Naive thymus-derived CD4-positive, alpha-beta T cell (primary cell): ENCODE measurements around the gene PDZRN4. TPM values are rescaled to one million over a fixed set of nuclear protein-coding genes. Genes with fewer than 3 reads are reported as not detected.

Experiments used
- ATAC-seq: fragments of 150-1000 bp; cut with Tn5 transposase; 2 replicates; pipeline ENCODE4 v1.10.0; 2021; ENCODE audit warnings: mild to moderate bottlenecking, moderate library complexity
- CTCF ChIA-PET: fragments of 350-600 bp; sonication (Branson Sonifier 250); formaldehyde crosslinking; loops from one replicate; lab custom pipeline; 2021; ENCODE audit warnings: antibody characterized with exemption; lab: Charles Lee
- POLR2A ChIA-PET: fragments of 350-600 bp; sonication (Branson Sonifier 250); formaldehyde crosslinking; loops from one replicate; lab custom pipeline; 2021; ENCODE audit warnings: antibody characterized with exemption, inconsistent platforms; lab: Charles Lee
- DNase-seq, 9 donors: peaks; one replicate each; pipeline versions ENCODE4 v3.0.0 to v3.0.0-alpha.2; 2020 to 2022; ENCODE audit warnings: mixed read lengths in 1 of 9
- H3K27ac ChIP-seq: one replicate; pipeline ENCODE4 v1.7.0; 2013; ENCODE audit warnings: mild to moderate bottlenecking, low read depth, low read length, moderate library complexity
- H3K27me3 ChIP-seq, 2 donors: one replicate each; pipeline ENCODE4 v1.7.0; 2013; ENCODE audit warnings: low read length in 2 of 2, mild to moderate bottlenecking in 2 of 2, moderate library complexity in 2 of 2; ENCODE audit not compliant: control insufficient read depth in 2 of 2, insufficient read depth in 2 of 2
- H3K36me3 ChIP-seq, 3 experiments: 1 replicate in 2 of 3; 2 replicates in 1 of 3; pipeline ENCODE4 v1.7.0; 2013; ENCODE audit warnings: low read length in 3 of 3, mild to moderate bottlenecking in 3 of 3, moderate library complexity in 1 of 3; ENCODE audit not compliant: insufficient read depth in 3 of 3, control insufficient read depth in 2 of 3
- H3K4me1 ChIP-seq, 2 donors: one replicate each; pipeline ENCODE4 v1.7.0; 2013; ENCODE audit warnings: low read length in 2 of 2, mild to moderate bottlenecking in 2 of 2, moderate library complexity in 1 of 2; ENCODE audit not compliant: control insufficient read depth in 2 of 2, insufficient read depth in 2 of 2
- H3K4me3 ChIP-seq: 2 replicates; pipeline ENCODE4 v1.7.0; 2013; ENCODE audit warnings: mild to moderate bottlenecking, low read length
- H3K9me3 ChIP-seq, 3 experiments: 1 replicate in 2 of 3; 2 replicates in 1 of 3; pipeline ENCODE4 v1.7.0; 2013; ENCODE audit warnings: low read length in 3 of 3; ENCODE audit not compliant: control insufficient read depth in 2 of 3
- H3K27ac Mint-ChIP-seq, 9 donors: one replicate each; pipeline ENCODE4 v1.8.0; 2020 to 2022; ENCODE audit warnings: mixed read lengths in 9 of 9, mild to moderate bottlenecking in 8 of 9, moderate library complexity in 5 of 9, inconsistent platforms in 2 of 9
- H3K27me3 Mint-ChIP-seq, 5 donors: one replicate each; pipeline ENCODE4 v1.8.0; 2021 to 2022; ENCODE audit warnings: mixed read lengths in 5 of 5, mild to moderate bottlenecking in 1 of 5
- H3K36me3 Mint-ChIP-seq, 5 donors: one replicate each; pipeline ENCODE4 v1.8.0; 2020 to 2022; ENCODE audit warnings: mixed read lengths in 5 of 5, mild to moderate bottlenecking in 3 of 5, inconsistent platforms in 1 of 5
- H3K4me1 Mint-ChIP-seq, 7 donors: one replicate each; pipeline ENCODE4 v1.8.0; 2020 to 2022; ENCODE audit warnings: mixed read lengths in 7 of 7, mild to moderate bottlenecking in 3 of 7, inconsistent platforms in 1 of 7
- H3K4me3 Mint-ChIP-seq, 10 donors: one replicate each; pipeline ENCODE4 v1.8.0; 2020 to 2022; ENCODE audit warnings: mild to moderate bottlenecking in 10 of 10, mixed read lengths in 10 of 10, moderate library complexity in 6 of 10, inconsistent platforms in 2 of 10
- H3K9me3 Mint-ChIP-seq, 11 donors: one replicate each; pipeline ENCODE4 v1.8.0; 2020 to 2022; ENCODE audit warnings: mixed read lengths in 11 of 11, mild to moderate bottlenecking in 4 of 11, inconsistent platforms in 1 of 11, moderate library complexity in 1 of 11
- intact Hi-C, 2 donors: fragments of 100-400 bp; cut with micrococcal nuclease; formaldehyde crosslinking; loops; one replicate each; pipeline ENCODE4 v1.15.1; 2023
- polyA plus RNA-seq, 2 donors: library from polyadenylated mRNA; unstranded; fragments of 300-500 nt; fragmentation: Illumina TruSeq; gene quantifications; one replicate each; pipeline ENCODE4 v1.2.3, GENCODE V29; 2021
- total RNA-seq, 6 experiments: library from RNA in 5 of 6; stranded (reverse) in 5 of 6; gene quantifications; 1 replicate in 5 of 6; 2 replicates in 1 of 6; pipeline ENCODE4 v1.2.3 and lab custom pipeline; 2021 to 2026

The PDZRN4 gene
- total and polyA plus RNA-seq, 7 experiments from 2014 or later: not detected

DNA sequence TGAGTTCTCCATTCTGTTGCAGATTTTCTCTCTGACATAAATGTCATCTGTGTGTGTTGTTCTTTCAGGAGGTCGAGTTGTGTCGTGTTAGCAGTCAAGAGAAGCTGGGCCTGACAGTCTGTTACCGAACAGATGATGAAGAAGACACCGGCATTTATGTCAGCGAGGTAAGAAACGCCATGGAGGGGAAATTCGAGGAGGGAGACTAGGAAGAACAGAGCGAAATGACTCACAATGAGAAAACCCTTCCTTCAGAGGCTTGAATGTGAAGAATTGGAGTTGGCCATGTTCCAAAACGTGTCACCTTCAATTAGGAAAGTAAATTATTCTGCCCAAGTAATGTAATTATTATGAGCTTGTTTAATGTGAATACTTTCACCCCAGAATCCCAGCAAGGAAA, 364.5 kb downstream of the PDZRN4 start:
- Mint-ChIP-seq H3K4me3 (no peak overlapping the region), H3K9me3 (peaks cover 0 to 1% (median 0%) of the 10 kb centered on the region in 11 donors), H3K36me3 (no peaks in the 10 kb centered on the region), H3K27me3 (peaks cover 0 to 4% (median 0%) of the 10 kb centered on the region in 5 donors), H3K27ac (no peak overlapping the region), H3K4me1 (no peaks in the 10 kb centered on the region)
- DNase-seq (no peak), ATAC-seq (no peak)
- Histone ChIP-seq H3K4me1 (no peaks in the 10 kb centered on the region), H3K9me3 (no peaks in the 10 kb centered on the region), H3K36me3 (no peaks in the 10 kb centered on the region), H3K27me3 (no peaks in the 10 kb centered on the region), H3K4me3 (no peak overlapping the region), H3K27ac (no peak overlapping the region)
- CTCF ChIA-PET: no interaction called here
- POLR2A ChIA-PET: no interaction called here
- intact Hi-C loops: no loop called here

GRCh38 chr12:41556176-41556575, 368.1 kb downstream of the PDZRN4 start:
- Histone ChIP-seq H3K36me3 (no peaks in the 10 kb centered on the region), H3K4me3 (no peak overlapping the region), H3K27ac (no peak overlapping the region), H3K27me3 (no peaks in the 10 kb centered on the region), H3K4me1 (no peaks in the 10 kb centered on the region), H3K9me3 (no peaks in the 10 kb centered on the region)
- CTCF ChIA-PET: interaction anchor here (0.6 kb wide), 1 partner anchor 1906 kb away, joined by 3 read pairs; no protein-coding TSS in a partner anchor
- Mint-ChIP-seq H3K36me3 (no peaks in the 10 kb centered on the region), H3K27me3 (peaks cover 0 to 4% (median 0%) of the 10 kb centered on the region in 5 donors), H3K27ac (no peak overlapping the region), H3K9me3 (peaks cover 0 to 6% (median 0%) of the 10 kb centered on the region in 11 donors), H3K4me1 (no peaks in the 10 kb centered on the region), H3K4me3 (no peak overlapping the region)
- DNase-seq (no peak), ATAC-seq (no peak)
- intact Hi-C loops: no loop called here
- POLR2A ChIA-PET: no interaction called here

DNA sequence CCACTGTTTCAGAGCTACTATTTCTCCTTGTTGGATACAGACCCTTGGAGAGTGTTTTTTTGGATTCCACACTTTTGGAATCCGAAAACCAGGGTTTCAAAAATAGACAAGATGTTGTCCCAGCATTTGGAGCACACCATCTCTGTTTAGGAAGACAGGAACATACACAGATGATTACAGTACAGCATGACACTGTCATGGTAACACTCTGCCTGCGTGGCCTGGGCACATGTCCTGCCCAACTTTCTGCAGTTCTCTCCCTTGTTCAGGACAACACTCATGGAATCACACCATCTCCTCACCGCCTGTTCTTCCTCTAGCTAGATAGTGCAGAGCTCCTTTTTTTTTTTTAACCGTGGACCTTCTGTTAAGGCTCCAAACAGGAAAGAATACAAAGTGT, 369.2 kb downstream of the PDZRN4 start:
- intact Hi-C loops: no loop called here

GRCh38 chr12:41558671-41559070, 370.6 kb downstream of the PDZRN4 start:
- ChIA-PET CTCF (no interaction called here), POLR2A (no interaction called here)
- H3K27me3 ChIP-seq: no peaks in the 10 kb centered on the region
- Mint-ChIP-seq H3K27ac (no peak overlapping the region), H3K9me3 (peaks cover 0 to 6% (median 0%) of the 10 kb centered on the region in 11 donors), H3K27me3 (peaks cover 0 to 4% (median 0%) of the 10 kb centered on the region in 5 donors), H3K4me3 (no peak overlapping the region), H3K4me1 (no peaks in the 10 kb centered on the region), H3K36me3 (no peaks in the 10 kb centered on the region)
- intact Hi-C loops: no loop called here
- H3K4me3 ChIP-seq: no peak overlapping the region
- ATAC-seq: no peak
- no peaks in the 10 kb centered on the region for H3K4me1 ChIP-seq
- no peak overlapping the region for H3K27ac ChIP-seq
- DNase-seq: no peak
- no peaks in the 10 kb centered on the region for H3K9me3 ChIP-seq
- no peaks in the 10 kb centered on the region for H3K36me3 ChIP-seq

More for the DNA sequence above, 369.2 kb downstream of the PDZRN4 start:
- Histone ChIP-seq H3K27ac (no peak overlapping the region), H3K9me3 (no peaks in the 10 kb centered on the region), H3K4me1 (no peaks in the 10 kb centered on the region), H3K36me3 (no peaks in the 10 kb centered on the region), H3K27me3 (no peaks in the 10 kb centered on the region), H3K4me3 (no peak overlapping the region)
- H3K9me3 Mint-ChIP-seq: peaks cover 0 to 6% (median 0%) of the 10 kb centered on the region in 11 donors
- ChIA-PET POLR2A (no interaction called here), CTCF (no interaction called here)
- H3K36me3 Mint-ChIP-seq: no peaks in the 10 kb centered on the region
- DNase-seq (no peak), ATAC-seq (no peak)
- no peak overlapping the region for H3K4me3 Mint-ChIP-seq
- no peak overlapping the region for H3K27ac Mint-ChIP-seq
- peaks cover 0 to 4% (median 0%) of the 10 kb centered on the region in 5 donors for H3K27me3 Mint-ChIP-seq
- no peaks in the 10 kb centered on the region for H3K4me1 Mint-ChIP-seq

GRCh38 chr12:41563051-41563450, 374.9 kb downstream of the PDZRN4 start:
- DNase-seq (no peak), ATAC-seq (no peak)
- Histone ChIP-seq H3K36me3 (no peaks in the 10 kb centered on the region), H3K9me3 (no peaks in the 10 kb centered on the region), H3K27me3 (no peaks in the 10 kb centered on the region), H3K4me1 (no peaks in the 10 kb centered on the region), H3K27ac (no peak overlapping the region), H3K4me3 (no peak overlapping the region)
- Mint-ChIP-seq H3K9me3 (peaks cover 0 to 5% (median 0%) of the 10 kb centered on the region in 11 donors), H3K36me3 (no peaks in the 10 kb centered on the region), H3K4me1 (no peaks in the 10 kb centered on the region), H3K27me3 (peaks cover 0 to 7% (median 0%) of the 10 kb centered on the region in 5 donors), H3K27ac (no peak overlapping the region), H3K4me3 (no peak overlapping the region)
- ChIA-PET CTCF (no interaction called here), POLR2A (interaction anchor here (0.7 kb wide), 1 partner anchor 660 kb away, joined by 3 read pairs; no protein-coding TSS in a partner anchor)
- intact Hi-C loops: no loop called here

GRCh38 chr12:41564816-41565215, 376.7 kb downstream of the PDZRN4 start:
- intact Hi-C loops: no loop called here
- CTCF ChIA-PET: no interaction called here
- no peaks in the 10 kb centered on the region for H3K36me3 Mint-ChIP-seq
- H3K27ac Mint-ChIP-seq: no peak overlapping the region
- DNase-seq (no peak), ATAC-seq (no peak)
- peaks cover 0 to 4% (median 0%) of the 10 kb centered on the region in 11 donors for H3K9me3 Mint-ChIP-seq
- Histone ChIP-seq H3K9me3 (no peaks in the 10 kb centered on the region), H3K27ac (no peak overlapping the region), H3K27me3 (no peaks in the 10 kb centered on the region), H3K4me1 (no peaks in the 10 kb centered on the region), H3K36me3 (no peaks in the 10 kb centered on the region), H3K4me3 (no peak overlapping the region)
- H3K4me3 Mint-ChIP-seq: no peak overlapping the region
- POLR2A ChIA-PET: no interaction called here
- no peaks in the 10 kb centered on the region for H3K4me1 Mint-ChIP-seq
- peaks cover 0 to 7% (median 0%) of the 10 kb centered on the region in 5 donors for H3K27me3 Mint-ChIP-seq

DNA sequence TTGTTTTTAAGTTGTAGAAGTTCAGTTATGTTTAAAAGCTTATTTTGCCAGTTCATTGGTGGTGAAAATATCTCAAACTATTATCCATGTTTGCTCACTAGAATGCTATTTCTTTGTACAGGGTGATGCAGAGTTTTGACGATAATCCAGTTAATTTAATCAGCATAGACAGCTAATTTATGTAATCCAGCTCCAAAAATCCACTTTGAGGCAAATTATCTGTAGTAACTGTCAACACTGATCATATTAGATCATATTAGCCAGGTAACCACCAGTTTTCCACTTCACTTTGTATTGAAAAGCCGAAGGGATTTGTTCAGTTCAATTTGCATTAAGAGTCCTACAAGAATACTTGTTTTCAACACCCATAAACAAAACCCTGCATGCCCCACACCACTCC, 378.6 kb downstream of the PDZRN4 start:
- no peak overlapping the region for H3K4me3 Mint-ChIP-seq
- no peak overlapping the region for H3K4me3 ChIP-seq
- H3K27me3 ChIP-seq: no peaks in the 10 kb centered on the region
- H3K27me3 Mint-ChIP-seq: peaks cover 0 to 7% (median 0%) of the 10 kb centered on the region in 5 donors
- DNase-seq (no peak), ATAC-seq (no peak)
- no peaks in the 10 kb centered on the region for H3K4me1 Mint-ChIP-seq
- POLR2A ChIA-PET: no interaction called here
- intact Hi-C loops: no loop called here
- CTCF ChIA-PET: no interaction called here
- H3K36me3 Mint-ChIP-seq: no peaks in the 10 kb centered on the region
- no peaks in the 10 kb centered on the region for H3K9me3 ChIP-seq
- no peak overlapping the region for H3K27ac Mint-ChIP-seq
- no peaks in the 10 kb centered on the region for H3K4me1 ChIP-seq
- H3K9me3 Mint-ChIP-seq: no peaks in the 10 kb centered on the region
- no peaks in the 10 kb centered on the region for H3K36me3 ChIP-seq
- H3K27ac ChIP-seq: no peak overlapping the region
